Measurements from ENCODE around the gene IVNS1ABP.
A peak's percentile ranks its signal among the peaks of the same experiment; 100 is the strongest.
"Not testable (repeated sequence)": the region's sequence is repeated elsewhere in the genome, so short reads cannot be mapped to it uniquely, and the experiment has no call there.

Gene IVNS1ABP

DNA sequence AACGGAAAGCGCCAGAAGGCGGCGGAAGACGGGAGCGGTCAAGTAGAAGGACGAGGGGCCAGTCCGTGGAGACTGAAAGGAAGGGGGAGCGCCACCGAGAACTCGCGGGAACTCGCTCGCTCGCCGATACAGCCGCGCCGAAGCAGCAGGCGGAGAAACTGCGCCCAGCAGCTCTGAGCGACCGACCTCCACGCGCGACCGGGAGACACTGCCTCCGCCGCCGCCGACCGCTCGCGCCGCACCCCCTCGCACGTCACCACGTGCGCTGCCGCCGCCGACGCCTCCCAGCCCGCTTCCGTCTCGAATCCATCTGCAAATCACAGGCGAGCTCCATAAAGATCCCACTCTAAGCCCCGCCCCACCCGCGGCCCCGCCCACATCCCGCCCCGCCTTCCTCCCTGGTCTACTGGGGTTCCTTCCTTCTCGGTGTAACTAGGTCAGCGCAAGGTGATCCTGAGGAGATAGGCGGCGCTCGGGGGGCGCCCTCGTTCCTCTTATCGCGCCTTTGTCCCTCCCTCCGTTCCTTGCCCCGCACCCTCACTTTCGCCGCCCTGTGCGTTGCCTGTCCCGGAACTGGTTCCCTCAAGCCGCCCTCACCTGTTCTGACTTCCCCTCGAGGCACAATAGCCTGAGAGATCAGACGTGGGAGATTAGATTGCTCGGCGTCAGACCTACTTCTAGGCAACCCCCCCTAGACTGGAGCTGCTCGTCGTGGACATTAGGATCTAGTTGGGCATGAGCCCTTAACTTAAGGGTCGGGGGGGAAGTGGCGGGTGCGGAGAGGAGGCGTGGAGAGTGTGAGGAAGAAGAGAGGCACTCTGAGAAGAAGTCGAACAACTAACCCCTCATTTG is at the start of gene IVNS1ABP:
TSS of gene IVNS1ABP (minus strand) at position 210 of the 852 bp plus-strand sequence. CDS start 7,750 bp downstream, outside the sequence.
- peak; percentile 84 for DNase-seq

DNA sequence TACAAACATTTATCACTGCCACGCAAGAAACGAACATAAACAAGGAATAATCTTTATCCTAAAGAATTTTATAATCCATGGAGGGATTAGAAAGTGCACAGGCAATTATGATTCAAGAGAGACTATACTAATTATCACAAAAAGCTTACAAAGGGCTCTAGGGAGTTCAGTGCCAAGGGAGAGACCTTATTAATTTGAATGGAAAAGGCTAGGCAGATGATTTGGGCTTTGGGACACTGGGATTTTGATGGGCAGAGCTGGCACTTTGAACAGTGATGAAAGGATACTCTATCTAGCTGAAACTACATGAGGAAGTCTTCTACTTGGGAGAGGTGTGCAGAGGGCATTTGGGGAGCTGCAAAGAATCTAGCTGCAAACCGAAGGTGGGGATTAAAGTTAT is 48.9 kb upstream of the IVNS1ABP start:
- no peak for DNase-seq

DNA sequence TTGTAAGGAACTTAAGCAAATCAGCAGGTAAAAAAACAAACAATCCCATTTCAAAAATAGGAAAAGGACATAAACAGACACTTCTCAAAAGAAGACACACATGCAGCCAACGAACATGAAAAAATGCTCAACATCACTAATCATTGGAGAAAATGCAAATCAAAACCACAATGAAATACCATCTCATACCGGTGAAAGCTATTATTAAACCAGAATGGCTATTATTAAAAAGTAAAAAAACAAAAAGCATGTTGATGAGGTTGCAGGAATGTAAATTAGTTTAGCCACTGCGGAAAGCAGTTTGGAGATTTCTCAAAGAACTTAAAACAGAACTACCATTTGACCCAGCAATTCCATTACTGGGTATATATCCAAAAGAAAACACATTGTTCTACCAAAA is 47.5 kb upstream of the IVNS1ABP start:
- not testable (repeated sequence) for DNase-seq

DNA sequence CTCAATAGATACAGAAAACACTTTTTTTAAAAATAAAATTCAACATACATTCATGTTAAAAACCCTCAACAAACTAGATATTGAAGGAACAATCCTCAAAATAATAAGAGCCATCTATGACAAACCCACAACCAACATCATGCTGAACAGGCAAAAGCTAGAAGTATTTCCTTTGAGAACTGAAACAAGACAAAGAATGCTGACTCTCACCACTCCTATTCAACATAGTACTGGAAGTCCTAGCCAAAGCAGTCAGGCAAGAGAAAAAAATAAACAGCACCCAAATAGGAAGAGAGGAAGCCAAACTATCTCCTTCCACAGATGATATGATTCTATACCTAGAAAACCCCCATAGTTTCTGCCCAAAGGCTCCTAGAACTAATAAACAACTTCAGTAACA is 46.2 kb upstream of the IVNS1ABP start:
- no peak for DNase-seq

DNA sequence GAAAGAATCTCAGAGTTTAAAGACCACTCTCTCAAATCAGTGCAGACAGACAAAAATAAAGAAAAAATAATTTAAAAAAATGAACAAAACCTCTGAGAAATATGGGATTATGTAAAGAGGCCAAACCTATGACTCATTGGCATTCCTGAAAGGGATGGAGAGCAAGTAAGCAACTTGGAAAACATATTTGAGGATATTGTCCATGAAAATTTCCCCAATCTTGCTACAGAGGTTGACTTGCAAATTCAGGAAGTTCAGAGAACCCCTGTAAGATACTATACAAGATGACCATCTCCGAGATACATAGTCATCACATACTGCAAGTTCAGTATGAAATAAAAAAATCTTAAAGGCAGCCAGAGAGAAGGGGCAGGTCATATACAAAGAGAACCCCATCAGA is 43.7 kb upstream of the IVNS1ABP start:
- peak; percentile 57 for DNase-seq

DNA sequence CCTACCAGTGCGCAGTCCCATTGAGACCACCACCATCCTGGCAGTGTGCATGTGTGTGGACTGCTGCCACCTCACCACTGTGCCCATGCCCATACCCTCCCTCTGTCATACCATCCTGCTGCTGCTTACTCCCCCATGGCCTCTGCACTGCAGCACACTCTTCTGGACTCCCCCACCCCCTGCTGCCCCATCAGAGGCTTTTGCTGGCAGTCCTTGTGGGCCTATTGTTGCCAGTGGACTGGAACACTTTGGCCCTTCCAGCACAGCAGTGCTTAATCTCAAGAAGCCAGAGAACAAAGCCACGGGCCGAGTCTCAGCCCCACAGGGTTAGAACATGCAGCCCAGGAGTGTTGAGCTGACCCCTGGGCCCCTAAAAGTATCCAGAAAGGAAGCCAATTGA is 41.9 kb upstream of the IVNS1ABP start:
- DNase-seq: no peak

- DNase-seq: no peak
Measured at GRCh38 chr1:185355947-185356346, 38.9 kb upstream of the IVNS1ABP start.

- DNase-seq: no peak
Measured at GRCh38 chr1:185353124-185353523, 36.1 kb upstream of the IVNS1ABP start.

DNA sequence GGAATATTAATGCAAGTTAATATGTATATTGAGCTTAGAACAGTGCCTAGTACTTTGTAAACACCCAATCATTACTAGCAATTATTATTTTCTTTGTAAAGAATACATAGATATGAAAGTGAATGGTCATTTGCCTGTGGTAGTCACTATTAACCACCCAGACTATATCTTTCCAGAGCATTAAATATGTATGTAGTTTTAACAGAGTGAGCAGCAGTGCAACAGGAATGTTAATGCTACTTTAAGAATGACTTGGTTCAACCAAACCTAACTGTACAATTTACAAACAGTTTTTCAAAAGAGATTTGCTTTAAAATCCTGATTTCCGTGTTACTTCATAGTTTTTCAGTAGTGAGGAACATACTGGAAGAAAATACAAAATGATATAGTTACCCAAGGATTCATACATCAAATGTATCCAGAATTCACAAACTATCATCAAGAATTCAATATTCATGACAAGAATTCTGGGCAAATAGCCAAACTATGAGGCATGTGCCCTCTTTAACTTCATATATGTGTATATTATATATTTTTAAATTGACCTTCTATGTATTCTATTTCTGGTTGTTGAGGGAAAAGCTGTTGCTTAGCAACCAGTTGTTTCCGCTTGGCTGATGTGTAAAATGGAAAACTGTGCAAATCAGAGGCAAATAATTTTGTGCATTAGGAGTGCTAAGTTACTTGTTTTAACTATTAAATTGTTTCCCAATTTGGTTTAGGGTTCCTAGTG is 34.9 kb upstream of the IVNS1ABP start:
- no peak for DNase-seq

- no peak for DNase-seq
Measured at GRCh38 chr1:185350027-185350442, 33.0 kb upstream of the IVNS1ABP start.

- DNase-seq: no peak
Measured at GRCh38 chr1:185349556-185349955, 32.5 kb upstream of the IVNS1ABP start.

- no peak for DNase-seq
Measured at GRCh38 chr1:185348985-185349384, 31.9 kb upstream of the IVNS1ABP start.

DNA sequence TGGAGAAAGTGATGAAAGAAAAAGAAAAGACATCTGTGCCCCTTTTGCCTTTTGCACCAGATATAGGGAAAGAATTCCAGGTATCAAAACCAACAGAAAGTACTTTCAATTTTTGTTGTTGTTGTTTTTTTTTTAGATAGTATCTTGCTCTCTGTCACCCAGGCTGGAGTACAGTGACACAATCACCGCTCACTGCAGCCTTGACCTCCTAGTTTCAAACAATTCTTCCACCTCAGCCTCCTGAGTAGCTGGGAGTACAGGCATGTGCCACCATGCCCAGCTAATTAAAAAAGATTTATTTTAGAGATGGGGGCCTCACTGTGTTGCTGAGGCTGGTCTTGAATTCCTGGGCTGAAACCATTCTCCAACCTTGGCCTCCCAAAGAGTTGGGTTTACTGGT is 31.3 kb upstream of the IVNS1ABP start:
- DNase-seq: no peak

GRCh38 chr1:185345913-185346720 is 29.1 kb upstream of the IVNS1ABP start:
- no peak for DNase-seq

- DNase-seq: no peak
Measured at GRCh38 chr1:185343306-185343705, 26.3 kb upstream of the IVNS1ABP start.

DNA sequence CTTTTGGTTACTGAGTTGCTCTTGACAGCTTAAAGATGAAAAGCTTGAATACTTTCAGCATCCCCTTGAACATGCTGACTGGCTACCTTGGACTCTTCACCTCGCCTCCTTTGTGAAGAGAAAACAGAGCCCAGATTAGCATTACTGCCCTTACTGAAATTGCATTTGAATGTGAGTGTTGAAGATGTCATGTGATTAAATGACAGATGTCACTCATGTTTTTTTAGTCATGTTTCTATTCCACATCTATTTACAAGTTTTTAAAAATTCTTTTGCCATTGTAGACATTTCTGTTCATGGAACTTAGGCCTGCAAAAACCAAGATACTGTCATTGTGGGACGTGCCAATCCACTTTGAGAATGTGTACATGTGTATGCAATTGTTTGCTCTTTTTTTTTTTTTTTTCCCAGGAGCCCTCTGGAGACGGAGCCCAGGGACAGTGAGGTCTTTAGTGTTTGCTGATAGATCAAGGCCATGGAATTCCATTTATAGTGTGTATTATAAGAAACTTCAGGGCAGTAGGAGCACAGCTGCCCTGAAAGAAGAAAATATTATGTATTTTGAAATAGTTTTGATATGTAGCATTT is 25.7 kb upstream of the IVNS1ABP start:
- no peak for DNase-seq

DNA sequence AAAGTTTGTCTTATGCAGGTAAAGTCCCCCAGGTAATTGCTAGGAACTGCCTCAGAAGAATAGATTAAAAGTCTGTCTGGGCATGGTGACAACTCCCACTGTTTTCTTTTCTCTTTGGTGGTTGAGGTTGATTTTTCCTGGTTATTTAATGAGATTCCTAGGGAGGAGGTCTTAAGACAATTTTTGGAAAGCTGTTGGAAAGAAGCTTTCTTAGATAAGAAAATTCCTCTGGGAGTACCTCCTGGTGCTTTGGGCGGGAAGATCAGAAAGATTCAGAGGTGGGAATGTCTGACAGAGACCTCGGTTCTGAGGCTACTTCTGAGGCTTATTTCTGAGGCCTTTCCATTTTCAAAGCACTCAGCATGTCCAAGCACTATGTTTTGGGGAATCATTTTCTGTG is 25.0 kb upstream of the IVNS1ABP start:
- DNase-seq: no peak

DNA sequence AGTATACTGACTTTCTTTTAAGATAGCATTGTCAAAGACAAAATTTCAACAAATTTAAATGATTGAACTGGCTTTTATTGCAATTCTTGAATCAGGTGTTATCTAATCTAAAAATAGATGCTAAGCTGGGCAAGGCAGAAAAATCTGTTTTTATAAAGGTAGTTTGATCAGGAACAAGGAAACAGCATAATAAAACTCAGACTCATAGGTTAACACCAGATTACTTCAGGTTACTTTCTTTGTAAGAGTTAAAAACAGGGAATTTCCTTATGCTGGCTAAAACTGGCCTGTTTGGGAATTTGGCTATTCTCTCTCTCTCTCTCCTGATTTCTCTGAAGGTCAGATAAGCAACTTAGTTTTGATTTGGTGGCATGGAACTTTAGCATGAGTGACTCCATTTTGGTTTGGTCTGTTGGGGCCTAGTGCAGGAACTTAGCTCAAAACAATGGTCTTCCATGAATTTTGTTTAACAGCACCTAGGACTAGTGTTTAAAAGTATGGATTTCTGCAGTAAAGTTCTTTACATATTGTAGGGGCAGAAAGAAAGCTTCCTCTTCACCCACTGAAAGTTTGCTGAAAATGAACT is 24.2 kb upstream of the IVNS1ABP start:
- DNase-seq: no peak

- DNase-seq: peak; percentile 26
Measured at GRCh38 chr1:185338719-185339622, 21.9 kb upstream of the IVNS1ABP start.

GRCh38 chr1:185337246-185337645 is 20.2 kb upstream of the IVNS1ABP start:
- peak; percentile 41 for DNase-seq

- DNase-seq: no peak
Measured at GRCh38 chr1:185334182-185334581, 17.1 kb upstream of the IVNS1ABP start.

Measured in NCI-H226 (cell line).